GM12878 (cell line): ENCODE data around the gene ST7. TPM values are rescaled to one million over a fixed set of nuclear protein-coding genes. Genes with fewer than 3 reads are reported as not detected.

Experiments used
- ATAC-seq: fragments of 200-7000 bp; cut with Tn5 transposase; 3 replicates; pipeline ENCODE4 v1.9.1; 2020; ENCODE audit warnings: mild to moderate bottlenecking, moderate library complexity
- BruUV-seq: library from RNA; stranded (reverse); fragments of 400-500 nt; replicated peaks from 2 replicates; lab custom pipeline; 2021; lab: Mats Ljungman, UMichigan
- CTCF ChIA-PET: fragments of 300-600 bp; sonication (Branson Sonifier 250); formaldehyde crosslinking; extraction: SDS; loops from one replicate; lab custom pipeline; 2021; ENCODE audit warnings: inconsistent platforms; lab: Yijun Ruan, JAX
- POLR2A ChIA-PET: fragments of 350-600 bp; formaldehyde crosslinking; extraction: SDS; loops from one replicate; lab custom pipeline; 2021; ENCODE audit warnings: inconsistent platforms; lab: Charles Lee
- RAD21 ChIA-PET: fragments of 300-600 bp; sonication (Branson Sonifier 250); formaldehyde crosslinking; loops from one replicate; lab custom pipeline; 2023; ENCODE audit warnings: antibody characterized with exemption; ENCODE audit not compliant: unreplicated experiment; lab: Charles Lee
- SMC1A ChIA-PET: fragments of 300-600 bp; sonication (Branson Sonifier 250); formaldehyde crosslinking; loops from one replicate; lab custom pipeline; 2023; ENCODE audit not compliant: unreplicated experiment, uncharacterized antibody; lab: Charles Lee
- DNase-seq: peaks from one replicate; pipeline ENCODE4 v3.0.0-alpha.2; 2011; ENCODE audit warnings: low read depth, low spot score
- FAIRE-seq: peaks from 3 replicates; lab custom pipeline; 2011; peaks lifted over from hg19 to GRCh38; lab: Jason Lieb, UNC
- H2AFZ ChIP-seq: 2 replicates; pipeline ENCODE4 v1.6.0; 2011; ENCODE audit warnings: low read depth, low read length, control low read depth; ENCODE audit not compliant: control insufficient read depth
- H3K27ac ChIP-seq: 2 replicates; pipeline ENCODE4 v1.5.1; 2011; ENCODE audit warnings: control low read depth; ENCODE audit not compliant: control insufficient read depth, insufficient read depth
- H3K27me3 ChIP-seq, 2 experiments: replicated peaks in 1 of 2; 2 replicates each; pipeline versions ENCODE4 v1.6.0 to v1.6.1; 2011; ENCODE audit warnings: low read length in 1 of 2; ENCODE audit not compliant: control insufficient read depth in 2 of 2, insufficient read depth in 2 of 2
- H3K36me3 ChIP-seq, 2 experiments: 2 replicates each; pipeline ENCODE4 v1.5.1; 2011; ENCODE audit warnings: low read length in 1 of 2; ENCODE audit not compliant: control insufficient read depth in 2 of 2, insufficient read depth in 2 of 2
- H3K4me1 ChIP-seq: 2 replicates; pipeline ENCODE4 v1.6.1; 2011; ENCODE audit warnings: mild to moderate bottlenecking, low read length, moderate library complexity, mixed read lengths; ENCODE audit not compliant: control insufficient read depth, insufficient read depth
- H3K4me2 ChIP-seq: 2 replicates; pipeline ENCODE4 v1.6.0; 2011; ENCODE audit warnings: control low read depth; ENCODE audit not compliant: control insufficient read depth, insufficient read depth
- H3K4me3 ChIP-seq: fragments of 200-600 bp; sonication (generic); 2 replicates; pipeline ENCODE4 v1.5.1; 2016
- H3K79me2 ChIP-seq: 2 replicates; pipeline ENCODE4 v1.6.0; 2011; ENCODE audit warnings: low read length; ENCODE audit not compliant: control insufficient read depth, insufficient read depth
- H3K9ac ChIP-seq: 2 replicates; pipeline ENCODE4 v1.8.0; 2011; ENCODE audit warnings: low read length, control low read depth, mixed read lengths; ENCODE audit not compliant: control insufficient read depth, insufficient read depth
- H3K9me3 ChIP-seq: replicated peaks from 3 replicates; pipeline ENCODE4 v1.5.1; 2011; ENCODE audit warnings: mild to moderate bottlenecking, low read length; ENCODE audit not compliant: control insufficient read depth, insufficient read depth
- H4K20me1 ChIP-seq: 2 replicates; pipeline ENCODE4 v1.6.0; 2011; ENCODE audit not compliant: control insufficient read depth, insufficient read depth
- CTCF ChIP-seq, 3 experiments: IDR thresholded peaks in 2 of 3; conservative IDR thresholded peaks in 1 of 3; 2 replicates each; pipeline ENCODE4 v1.5.1; 2011; ENCODE audit warnings: low read depth in 3 of 3, low read length in 3 of 3, mild to moderate bottlenecking in 3 of 3, control low read depth in 2 of 3, moderate library complexity in 2 of 3, inconsistent platforms in 1 of 3, mixed read lengths in 1 of 3; ENCODE audit not compliant: control insufficient read depth in 2 of 3, insufficient read depth in 1 of 3; ENCODE audit errors: extremely low read depth in 1 of 3
- EZH2 ChIP-seq: IDR thresholded peaks from 2 replicates; pipeline ENCODE4 v1.6.1; 2012; ENCODE audit warnings: low read depth, mild to moderate bottlenecking, control low read depth, inconsistent platforms, low read length, borderline replicate concordance; ENCODE audit not compliant: control insufficient read depth
- KAT2A ChIP-seq: conservative IDR thresholded peaks from 2 replicates; pipeline ENCODE4 v1.6.1; 2011; ENCODE audit warnings: low read depth, low read length; ENCODE audit not compliant: control insufficient read depth
- NR2F1 ChIP-seq: fragments of 450-650 bp; conservative IDR thresholded peaks from 2 replicates; pipeline ENCODE4 v1.6.1; 2017; ENCODE audit warnings: mild to moderate bottlenecking
- RAD21 ChIP-seq: IDR thresholded peaks from 2 replicates; pipeline ENCODE4 v1.6.1; 2011; ENCODE audit warnings: mild to moderate bottlenecking, low read depth, low read length, moderate library complexity; ENCODE audit not compliant: insufficient read depth
- WGBS: methylation state at CpG from one replicate; pipeline ENCODE4 v1.1.6; 2016; ENCODE audit warnings: low lambda C conversion rate; ENCODE audit not compliant: insufficient replicate concordance, insufficient coverage; ENCODE audit errors: missing lambda C conversion rate; 5-methylcytosine and 5-hydroxymethylcytosine counted together
- in situ Hi-C: fragments of 300-500 bp; cut with MboI; formaldehyde crosslinking; loops from 9 replicates; pipeline ENCODE4 v1.14.3; 2018; ENCODE audit warnings: mixed read lengths
- intact Hi-C: fragments of 100-400 bp; cut with micrococcal nuclease; formaldehyde crosslinking; loops from one replicate; pipeline ENCODE4 v1.14.2; 2022; ENCODE audit not compliant: unreplicated experiment
- polyA plus RNA-seq, 11 experiments: library from polyadenylated mRNA; depleted of rRNA in 4 of 11; unstranded in 6 of 11; stranded (reverse) in 5 of 11; fragments of >200 nt; fragmentation: Nextera tagmentation in 4 of 11; fragmentation: Illumina TruSeq in 1 of 11; extraction: Ambion mirVana in 4 of 11; extraction: Trizol in 1 of 11; gene quantifications; 1 replicate in 1 of 11; 2 replicates in 10 of 11; pipeline versions ENCODE4 v1.2.1 to v1.2.3, GENCODE V29; 2011 to 2016; ENCODE audit warnings: inconsistent platforms in 2 of 11, missing spikeins in 2 of 11, low read depth in 1 of 11
- total RNA-seq, 4 experiments: library from RNA; depleted of rRNA in 3 of 4; stranded (reverse); fragments of >200 nt in 3 of 4; fragmentation: Illumina TruSeq in 1 of 4; extraction: Trizol in 1 of 4; gene quantifications; 2 replicates each; pipeline versions ENCODE4 v1.2.1 to v1.2.3, GENCODE V29; 2013 to 2021

Gene ST7
- total and polyA plus RNA-seq, 10 of the 15 experiments (the other 5 are each of a cell fraction or from before 2014, with no cell fraction given) = 27.7 to 76.4 (median 53.6) TPM

GRCh38 chr7:117169907-117170306 is 216.6 kb downstream of the ST7 start:
- intact Hi-C loops = no loop called here
- SMC1A ChIA-PET = no interaction called here
- Histone ChIP-seq H3K9me3 (no peaks in the 10 kb centered on the region), H3K27ac (no peak overlapping the region), H3K36me3 (peaks cover 2 to 27% of the 10 kb centered on the region in 2 experiments), H3K4me3 (no peak overlapping the region), H3K79me2 (no peaks in the 10 kb centered on the region), H3K9ac (no peak overlapping the region), H3K4me1 (no peaks in the 10 kb centered on the region), H3K27me3 (no peaks in the 10 kb centered on the region), H4K20me1 (no peaks in the 10 kb centered on the region), H2AFZ (no peak overlapping the region), H3K4me2 (no peak overlapping the region)
- no TSS peak for BruUV-seq
- in situ Hi-C loops = no loop called here
- CTCF ChIA-PET = no interaction called here
- DNase-seq (no peak), ATAC-seq (no peak), FAIRE-seq (no peak)
- POLR2A ChIA-PET = no interaction called here
- TF ChIP-seq EZH2 = no peak
- no peak for TF ChIP-seq NR2F1
- RAD21 ChIA-PET = no interaction called here
- WGBS = 83% methylated on average over 4 of the region's 4 CpGs

GRCh38 chr7:117171106-117171505 is 217.8 kb downstream of the ST7 start:
- Histone ChIP-seq H3K9me3 (no peaks in the 10 kb centered on the region), H2AFZ (no peak overlapping the region), H3K79me2 (no peaks in the 10 kb centered on the region), H3K27ac (no peak overlapping the region), H3K4me2 (no peak overlapping the region), H3K9ac (no peak overlapping the region), H3K4me1 (no peaks in the 10 kb centered on the region), H4K20me1 (no peaks in the 10 kb centered on the region), H3K27me3 (no peaks in the 10 kb centered on the region), H3K4me3 (no peak overlapping the region), H3K36me3 (peaks cover 2 to 25% of the 10 kb centered on the region in 2 experiments)
- ChIA-PET CTCF (no interaction called here), SMC1A (interaction anchor here (0.6 kb wide), 1 partner anchor 23 kb away, joined by 6 read pairs; no protein-coding TSS in a partner anchor), RAD21 (no interaction called here), POLR2A (no interaction called here)
- no TSS peak for BruUV-seq
- FAIRE-seq (no peak), ATAC-seq (0 out of 3 replicates have a peak, but pooled peaks have one; percentile 36), DNase-seq (no peak)
- WGBS = 91% methylated on average over 4 of the region's 4 CpGs
- intact Hi-C loops (no loop called here), in situ Hi-C loops (no loop called here)
- 0 out of 2 replicates have a peak, but pooled peaks have one; percentile 4 for TF ChIP-seq RAD21
- TF ChIP-seq KAT2A = no peak
- 0 out of 6 replicates have a peak, but pooled peaks of 1 of the 3 experiments have one; percentile 4 for TF ChIP-seq CTCF (IDR thresholded peaks at IDR 0.05 in 2 of 3, conservative IDR thresholded peaks at IDR 0.05 in 1 of 3; ENCODE audit: control insufficient read depth in 2 of 3, extremely low read depth in 1 of 3, insufficient read depth in 1 of 3, low read depth in 3 of 3, low read length in 3 of 3)
